HL-60/S4 treated with phorbol 12-myristate 13-acetate at 8.2 ng/mL for 4 days and 3 days (cell line): ENCODE results near the gene CTSD.

Experiments used
- in situ Hi-C: fragments of 300-500 bp; cut with MboI; formaldehyde crosslinking; loops from 2 replicates; pipeline ENCODE4 v1.15.0; 2022; ENCODE audit warnings: low sequenced_read_pairs

The CTSD gene

DNA sequence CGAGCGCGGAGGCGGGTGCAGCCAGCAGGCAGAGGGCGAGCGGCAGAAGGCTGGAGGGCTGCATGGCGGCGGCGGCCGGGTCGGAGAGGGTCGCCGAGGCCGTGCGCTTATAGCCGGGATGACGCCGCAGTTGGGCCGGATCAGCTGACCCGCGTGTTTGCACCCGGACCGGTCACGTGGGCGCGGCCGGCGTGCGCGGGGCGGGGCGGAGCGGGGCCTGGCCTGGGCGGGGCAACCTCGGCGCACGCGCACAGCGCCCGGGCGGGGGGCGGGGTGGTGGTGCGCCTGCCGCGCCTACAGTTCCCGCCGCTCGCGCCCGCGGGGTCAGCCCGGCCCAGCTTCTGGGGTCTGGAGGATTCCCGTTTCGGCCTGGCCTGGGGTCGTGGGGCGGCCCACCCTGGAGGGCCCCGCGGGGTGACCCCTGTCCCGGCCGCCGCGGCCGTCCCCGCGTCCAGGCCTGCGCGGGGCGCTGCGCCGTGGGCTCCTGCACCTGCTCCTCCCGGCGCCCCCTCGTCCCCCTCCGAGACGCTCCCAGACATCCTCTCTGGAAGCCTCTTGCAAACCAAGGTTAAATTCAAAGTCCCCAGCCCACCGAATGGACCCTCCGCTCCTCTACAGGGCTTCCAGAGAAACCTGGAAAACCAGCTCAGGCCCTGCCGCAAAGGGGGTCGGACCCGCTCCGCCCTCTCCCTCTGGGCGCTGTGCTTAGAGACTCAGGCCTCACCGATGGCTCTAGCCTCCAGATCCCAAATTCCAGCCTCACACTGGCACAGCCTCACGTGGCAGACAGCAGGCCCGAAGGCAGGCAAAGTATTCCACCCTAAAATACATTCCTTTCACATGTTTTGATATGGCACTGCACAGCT, at the start of gene CTSD:
Gene CTSD, minus strand, starts transcription at position 132 of the 866 bp plus-strand sequence. Its CDS starts 68 bp downstream, at position 64.
- in situ Hi-C loops = no loop called here

DNA sequence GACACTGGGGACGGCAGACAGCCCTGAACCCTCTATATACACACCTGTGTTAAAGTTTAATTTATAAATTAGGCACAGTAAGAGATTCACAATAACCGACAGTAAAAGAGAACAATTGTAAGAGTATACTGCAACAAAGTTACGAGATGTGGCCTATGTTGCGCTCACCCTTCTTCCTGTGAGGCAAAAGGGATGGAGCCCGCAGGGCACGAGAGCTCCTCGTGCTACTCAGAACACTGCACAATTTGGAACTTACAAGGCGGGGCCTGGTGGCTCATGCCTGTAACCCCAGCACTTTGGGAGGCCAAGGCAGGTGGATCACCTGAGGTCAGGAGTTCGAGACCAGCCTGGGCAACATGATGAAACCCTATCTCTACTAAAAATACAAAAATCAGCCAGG, 49.6 kb upstream of the CTSD start:
- in situ Hi-C loops = loop anchor here (25.0 kb wide), 1 partner anchor 101 kb away; no protein-coding TSS in a partner anchor

DNA sequence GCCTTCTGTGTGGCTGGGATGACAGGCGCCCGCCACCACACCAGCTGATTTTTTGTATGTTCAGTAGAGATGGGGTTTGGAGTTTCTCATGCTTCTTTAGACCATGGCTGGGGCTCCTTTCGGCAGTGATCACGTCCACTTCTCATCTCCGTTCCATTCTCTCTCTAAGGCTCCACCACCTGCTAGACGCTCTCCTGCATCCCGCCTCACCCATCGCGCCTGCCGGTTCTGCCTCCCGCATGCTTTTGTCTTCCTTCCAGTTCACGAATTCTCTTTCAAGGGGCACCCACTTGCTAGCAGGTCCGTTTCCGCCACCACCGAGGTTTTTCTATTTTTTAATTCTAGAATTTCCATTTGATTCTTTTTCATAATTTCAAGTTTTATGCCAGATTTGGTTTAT, 49.1 kb upstream of the CTSD start:
- in situ Hi-C loops = loop anchor here (25.0 kb wide), 1 partner anchor 100 kb away; no protein-coding TSS in a partner anchor

DNA sequence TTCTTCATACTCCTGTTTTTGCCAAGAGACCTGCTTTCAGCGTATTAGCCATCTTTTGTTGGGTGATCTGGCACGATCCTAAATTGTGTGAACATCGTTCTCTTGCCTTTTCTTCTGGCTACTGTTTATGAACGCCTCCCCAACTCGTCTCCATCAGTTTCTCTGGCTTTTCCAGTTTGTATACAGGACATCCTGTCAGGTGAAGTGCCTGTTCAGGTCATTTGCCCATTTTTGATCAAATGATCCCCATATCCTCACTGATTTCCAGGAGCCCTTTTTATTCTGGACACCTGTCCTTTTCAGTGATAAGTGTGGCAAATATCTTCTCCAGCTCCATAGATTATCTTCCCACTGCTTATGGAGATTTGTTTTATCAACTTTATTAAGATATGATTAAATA, 48.5 kb upstream of the CTSD start:
- in situ Hi-C loops = loop anchor here (25.0 kb wide), 1 partner anchor 100 kb away; no protein-coding TSS in a partner anchor

DNA sequence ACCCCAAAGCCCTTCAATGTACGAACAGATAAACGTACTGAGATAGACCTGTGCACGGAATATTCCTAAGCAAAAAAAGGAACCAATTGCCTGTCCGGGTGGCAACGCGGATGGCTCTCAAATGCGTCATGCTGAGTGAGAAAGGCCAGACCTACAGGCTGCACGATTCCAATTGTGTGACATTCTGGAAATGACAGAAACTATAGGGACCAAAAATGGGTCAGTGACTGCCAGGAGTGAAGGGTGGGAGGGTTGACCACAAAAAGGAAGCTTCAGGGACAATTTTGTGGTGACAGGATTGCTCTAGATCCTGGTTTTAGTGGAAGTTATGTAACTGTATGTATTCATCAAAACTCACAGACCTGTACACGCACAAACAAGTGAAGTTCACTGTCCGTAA, 47.0 kb upstream of the CTSD start:
- in situ Hi-C loops = loop anchor here (25.0 kb wide), 1 partner anchor 98 kb away; no protein-coding TSS in a partner anchor

DNA sequence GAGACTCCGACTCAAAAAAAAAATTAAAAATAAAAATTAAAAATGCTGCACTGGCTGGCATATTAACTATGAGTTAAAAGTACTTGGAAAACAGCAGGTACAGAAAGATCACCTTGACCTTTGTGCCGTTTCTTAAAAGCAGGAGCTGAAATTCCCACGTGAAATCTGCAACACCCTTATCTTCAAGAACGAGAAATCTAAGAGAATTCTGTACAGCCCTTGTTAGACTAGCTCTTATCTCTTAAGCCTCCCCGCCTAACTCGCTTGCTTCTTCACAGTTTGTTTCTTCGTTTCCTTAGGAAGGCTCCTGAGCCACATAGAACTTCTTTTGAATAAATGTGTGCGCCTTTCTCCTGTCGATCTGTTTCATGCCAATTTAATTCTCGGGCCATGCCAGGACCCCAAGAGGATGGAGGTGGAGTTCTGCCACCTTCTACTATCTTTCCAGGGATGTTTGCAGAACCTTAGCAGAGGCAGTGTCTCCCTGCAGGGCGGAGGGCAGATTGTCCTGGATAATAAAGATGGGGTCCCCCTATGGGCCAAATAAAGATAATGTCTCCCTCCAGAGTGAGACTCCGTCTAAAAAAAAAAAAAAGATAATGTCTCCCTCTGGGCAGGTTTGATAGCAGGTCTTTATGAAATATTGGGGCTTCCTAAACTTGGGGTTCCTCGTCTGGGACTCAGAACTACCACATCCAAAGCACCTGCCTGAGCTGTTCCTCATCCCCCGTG, 43.7 kb upstream of the CTSD start:
- in situ Hi-C loops = loop anchor here (25.0 kb wide), 1 partner anchor 95 kb away; no protein-coding TSS in a partner anchor

DNA sequence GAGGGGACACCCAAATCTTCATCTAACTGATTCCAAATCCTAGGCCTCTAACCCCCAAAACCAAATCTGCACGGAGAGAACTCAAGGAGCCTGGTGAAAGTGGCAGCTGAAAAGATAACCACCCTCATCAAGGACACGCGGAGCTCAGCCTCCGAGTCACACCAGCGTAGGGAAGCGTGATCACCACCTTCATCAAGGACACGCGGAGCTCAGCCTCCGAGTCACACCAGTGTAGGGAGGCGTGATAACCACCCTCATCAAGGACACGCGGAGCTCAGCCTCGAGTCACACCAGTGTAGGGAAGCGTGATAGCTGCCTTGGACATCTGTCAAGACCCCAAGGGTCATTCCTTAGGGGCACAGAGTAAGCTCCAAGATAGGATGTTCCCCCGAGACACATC, 41.8 kb upstream of the CTSD start:
- in situ Hi-C loops = loop anchor here (25.0 kb wide), 1 partner anchor 93 kb away; no protein-coding TSS in a partner anchor

DNA sequence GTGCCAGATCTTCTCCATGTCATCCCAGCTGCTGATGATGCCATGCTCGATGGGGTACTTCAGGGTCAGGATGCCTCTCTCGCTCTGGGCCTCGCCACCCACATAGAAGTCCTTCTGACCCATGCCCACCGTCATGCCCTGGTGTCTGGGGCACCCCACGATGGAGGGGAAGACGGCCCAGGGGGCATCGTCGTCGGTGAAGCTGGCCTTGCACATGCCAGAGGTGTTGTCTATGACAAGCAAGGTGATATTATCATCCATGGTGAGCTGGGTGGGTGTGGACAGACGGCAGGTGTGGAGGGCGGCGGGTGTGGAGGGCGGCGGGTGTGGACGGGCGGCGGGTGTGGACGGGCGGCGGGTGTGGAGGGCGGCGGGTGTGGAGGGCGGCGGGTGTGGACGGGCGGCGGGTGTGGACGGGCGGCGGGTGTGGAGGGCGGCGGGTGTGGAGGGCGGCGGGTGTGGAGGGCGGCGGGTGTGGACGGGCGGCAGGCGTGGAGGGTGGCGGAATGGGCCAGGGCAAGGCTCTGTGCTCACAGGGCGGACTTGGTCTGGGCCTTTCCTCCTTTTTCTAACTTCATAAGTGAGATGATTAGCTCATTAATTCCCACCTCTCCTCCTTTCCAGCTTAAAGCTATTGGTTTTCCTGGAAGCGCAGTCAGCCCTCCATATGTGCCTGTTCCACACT, 40.2 kb upstream of the CTSD start:
- in situ Hi-C loops = loop anchor here (25.0 kb wide), 1 partner anchor 92 kb away; no protein-coding TSS in a partner anchor

DNA sequence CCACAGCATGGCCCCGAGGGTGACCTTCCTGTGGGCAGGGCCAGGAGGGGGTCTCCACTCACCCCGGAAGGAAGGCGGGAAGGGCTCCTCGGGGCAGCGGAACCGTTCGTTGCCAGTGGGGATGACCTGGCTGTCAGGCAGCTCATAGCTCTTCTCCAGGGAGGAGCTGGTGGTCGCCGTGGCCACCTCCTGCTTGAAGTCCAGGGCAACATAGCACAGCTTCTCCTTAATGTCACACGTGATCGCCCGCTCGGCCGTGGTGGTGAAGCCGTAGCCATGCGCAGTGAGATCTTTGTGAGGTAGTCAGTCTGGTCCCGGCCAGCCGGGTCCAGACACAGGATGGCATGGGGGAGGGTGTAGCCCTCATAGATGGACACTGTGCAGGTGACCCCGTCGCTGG, 39.5 kb upstream of the CTSD start:
- in situ Hi-C loops = loop anchor here (25.0 kb wide), 1 partner anchor 91 kb away; no protein-coding TSS in a partner anchor

DNA sequence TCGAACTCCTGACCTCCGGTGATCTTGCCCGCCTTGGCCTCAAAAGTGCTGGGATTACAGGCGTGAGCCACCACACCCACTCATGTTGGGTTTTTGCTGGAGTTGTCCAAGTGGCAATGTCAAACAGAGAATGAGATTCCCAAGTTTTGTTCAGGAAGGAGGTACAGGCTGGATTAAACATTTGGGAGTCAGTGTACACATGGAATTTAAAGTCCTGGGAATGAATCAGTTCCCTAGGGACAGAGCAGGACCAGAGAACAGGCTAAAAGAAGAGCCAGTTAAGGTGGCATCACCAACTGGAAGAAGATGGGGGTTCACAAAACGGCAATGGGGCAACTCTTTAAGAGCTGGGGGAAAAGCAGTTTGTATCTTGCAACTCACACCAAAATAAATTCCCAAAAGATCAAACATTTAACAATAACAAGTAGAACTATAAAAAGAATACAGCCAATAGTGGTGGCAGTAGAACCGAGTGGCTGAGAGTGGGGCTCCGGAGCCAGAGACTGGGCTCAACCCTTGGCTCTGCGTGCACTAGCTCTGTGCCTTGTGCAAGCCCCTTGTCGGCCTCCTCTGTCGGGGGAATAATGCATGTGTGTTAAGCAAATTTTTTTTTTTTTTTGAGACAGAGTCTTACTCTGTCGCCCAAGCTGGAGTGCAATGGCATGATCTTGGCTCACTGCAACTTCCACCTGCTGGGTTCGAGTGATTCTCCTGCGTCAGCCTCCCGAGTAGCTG, 33.8 kb upstream of the CTSD start:
- in situ Hi-C loops = no loop called here

DNA sequence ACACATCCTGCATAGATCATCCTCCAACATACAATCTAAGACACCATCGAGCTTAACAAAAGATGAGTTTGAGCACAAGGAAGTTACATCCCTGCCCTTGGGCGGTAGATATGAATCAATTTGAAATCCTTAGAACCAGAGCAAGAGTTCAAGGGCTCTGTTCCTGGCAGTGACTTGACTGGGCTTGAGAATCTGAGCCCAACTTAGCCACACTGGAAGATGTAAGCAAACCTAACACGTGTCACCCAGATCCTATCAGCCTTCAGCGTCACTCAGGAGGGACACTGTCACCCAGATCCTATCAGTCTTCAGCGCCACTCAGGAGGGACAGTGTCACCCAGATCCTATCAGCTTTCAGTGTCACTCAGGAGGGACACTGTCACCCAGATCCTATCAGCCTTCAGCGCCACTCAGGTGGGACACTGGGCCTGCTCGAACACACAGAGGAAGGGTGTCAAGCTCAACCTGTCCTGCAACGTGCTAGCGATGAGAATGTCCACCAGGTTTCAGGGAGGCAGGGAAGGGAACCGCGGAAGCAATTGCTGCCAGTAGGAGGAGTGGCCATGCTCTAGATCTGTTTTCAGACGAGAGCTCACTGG, 32.8 kb upstream of the CTSD start:
- in situ Hi-C loops = no loop called here

DNA sequence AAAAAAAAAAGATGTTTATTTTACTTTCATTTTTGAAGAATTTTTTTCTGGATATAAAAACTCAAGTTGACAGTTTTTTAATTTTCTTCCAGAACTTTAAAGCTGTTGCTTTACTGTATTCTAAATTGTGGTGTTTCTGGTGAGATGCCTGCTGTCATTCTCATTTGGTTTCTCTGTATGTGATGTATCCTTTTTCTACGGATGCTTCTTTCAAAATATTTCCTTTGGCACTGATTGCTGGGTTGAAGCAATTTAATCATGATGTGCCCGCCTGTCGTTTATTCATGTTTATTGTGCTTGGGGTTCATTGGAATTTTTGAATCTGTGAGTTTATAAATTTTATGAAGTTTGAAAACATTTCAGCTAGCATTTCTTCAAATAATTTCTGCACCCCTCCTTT, 29.4 kb upstream of the CTSD start:
- in situ Hi-C loops = no loop called here

DNA sequence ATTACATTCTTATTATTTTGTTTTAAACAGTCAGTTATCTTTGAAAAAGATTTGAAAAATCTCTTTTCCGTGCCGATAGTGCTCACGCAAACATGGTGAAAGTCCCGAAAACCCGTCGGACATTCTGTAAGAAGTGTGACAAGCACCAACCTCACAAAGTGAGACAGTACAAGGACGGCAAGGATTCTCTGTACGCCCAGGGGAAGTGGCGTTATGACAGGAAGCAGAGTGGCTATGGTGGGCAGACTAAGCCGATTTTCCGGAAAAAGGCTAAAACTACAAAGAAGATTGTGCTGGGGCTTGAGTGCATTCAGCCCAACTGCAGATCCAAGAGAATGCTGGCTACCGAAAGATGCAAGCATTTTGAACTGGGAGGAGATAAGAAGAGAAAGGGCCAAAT, 28.7 kb upstream of the CTSD start:
- in situ Hi-C loops = no loop called here

DNA sequence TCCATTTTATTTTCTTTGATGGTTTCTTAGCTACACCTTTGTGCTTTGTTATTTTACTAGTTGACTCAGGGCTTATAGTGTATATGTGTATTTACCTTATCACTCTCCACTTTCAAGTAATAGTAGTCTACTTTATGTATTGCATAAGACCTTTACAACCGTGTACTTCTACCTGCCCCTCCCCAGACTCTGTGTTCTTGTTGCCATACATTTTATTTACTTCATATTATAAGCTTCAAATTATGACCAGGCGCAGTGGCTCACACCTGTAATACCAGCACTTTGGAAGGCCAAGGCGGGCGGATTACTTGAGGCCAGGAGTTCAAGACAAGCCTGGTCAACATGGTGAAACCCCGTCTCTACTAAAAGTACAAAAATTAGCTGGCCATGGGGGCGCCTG, 28.2 kb upstream of the CTSD start:
- in situ Hi-C loops = no loop called here

DNA sequence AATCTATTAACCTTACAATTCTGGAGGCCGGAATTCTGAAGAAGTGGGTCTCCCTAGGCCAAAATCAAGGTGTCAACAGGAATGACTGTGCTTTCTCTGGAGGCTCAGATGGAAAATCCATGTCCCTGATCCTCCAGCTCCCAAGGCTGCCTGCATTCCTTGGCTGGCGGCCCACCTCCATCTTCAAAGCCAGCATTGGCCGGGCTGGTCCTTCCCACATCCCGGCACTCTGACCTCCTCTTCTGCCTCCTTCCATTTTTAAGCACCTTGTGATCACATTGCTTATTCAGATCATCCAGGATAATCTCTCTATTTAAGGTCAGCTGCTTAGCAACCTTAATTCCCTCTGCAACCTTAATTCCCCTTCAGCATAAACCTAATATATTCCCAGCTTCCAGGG, 22.7 kb upstream of the CTSD start:
- in situ Hi-C loops = no loop called here

DNA sequence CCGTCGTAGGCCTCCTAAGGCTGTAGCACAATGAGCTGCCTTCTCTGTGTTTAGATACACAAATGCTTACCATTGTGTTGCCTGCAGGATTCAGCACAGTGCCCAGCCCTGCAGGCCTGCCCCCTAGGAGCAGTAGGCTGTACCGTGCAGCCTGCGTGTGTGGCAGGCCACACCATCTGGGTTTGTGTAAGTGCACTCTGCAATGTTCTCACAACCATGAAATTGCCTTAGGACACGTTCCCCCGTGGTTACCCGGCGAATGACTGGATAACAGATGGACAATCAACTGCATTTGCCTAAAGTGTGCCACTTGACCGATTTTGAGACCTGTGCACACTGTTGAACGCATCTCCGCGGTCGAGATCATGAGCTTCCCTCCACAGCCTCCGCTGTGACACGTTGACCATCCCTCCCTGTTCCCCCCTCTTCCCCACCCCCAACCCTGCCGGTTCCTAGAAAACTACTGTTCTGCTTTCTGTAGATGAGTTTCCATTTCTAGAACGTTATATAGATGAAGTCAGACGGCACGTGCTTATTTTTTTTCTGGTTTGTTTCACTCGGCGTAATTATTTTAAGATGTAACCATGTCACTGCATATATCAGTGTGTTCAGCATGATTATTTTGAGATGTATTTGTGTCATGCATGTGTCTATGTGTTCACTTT, 22.2 kb upstream of the CTSD start:
- in situ Hi-C loops = no loop called here

DNA sequence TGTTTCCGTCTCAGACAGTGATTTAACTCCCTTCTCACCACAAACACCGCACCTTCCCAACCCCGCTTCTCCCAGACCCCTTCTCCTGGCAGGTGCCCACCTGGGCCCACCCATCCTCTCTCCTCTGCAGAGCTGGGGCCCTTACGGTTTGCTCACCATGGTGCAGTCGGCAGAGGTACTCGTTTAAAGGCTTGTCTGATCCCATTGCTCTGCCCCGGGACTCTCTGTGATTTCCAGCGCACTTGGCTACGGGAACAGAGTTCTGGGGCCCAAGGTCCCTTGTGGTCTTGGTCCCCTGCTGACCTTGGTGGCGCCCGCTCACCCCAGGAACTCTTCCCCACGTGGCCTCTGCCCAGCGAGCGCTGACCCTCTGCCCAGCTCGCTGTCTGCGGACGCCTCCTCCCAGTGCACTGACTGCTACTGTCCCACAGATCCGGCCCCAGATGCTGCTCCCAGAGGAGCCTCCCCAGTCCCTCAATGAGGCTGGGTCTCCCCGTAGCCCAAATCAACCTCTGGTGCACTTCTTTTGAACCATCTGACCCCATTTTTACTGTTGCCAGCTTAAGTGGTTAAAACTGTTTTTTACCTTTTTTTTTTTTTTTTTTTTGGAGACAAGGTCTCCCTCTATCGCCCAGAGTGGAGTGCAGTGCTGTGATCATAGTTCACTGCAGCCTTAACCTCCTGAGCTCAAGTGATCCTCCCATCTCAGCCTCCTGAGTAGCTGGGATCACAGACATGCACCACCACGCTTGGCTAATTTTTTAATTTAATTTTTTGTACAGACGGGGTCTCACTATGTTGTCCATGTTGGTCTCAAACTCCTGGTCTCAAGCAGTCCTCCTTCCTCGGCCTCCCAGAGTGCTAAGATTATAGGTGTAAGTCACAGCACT, 21.3 kb upstream of the CTSD start:
- in situ Hi-C loops = no loop called here

DNA sequence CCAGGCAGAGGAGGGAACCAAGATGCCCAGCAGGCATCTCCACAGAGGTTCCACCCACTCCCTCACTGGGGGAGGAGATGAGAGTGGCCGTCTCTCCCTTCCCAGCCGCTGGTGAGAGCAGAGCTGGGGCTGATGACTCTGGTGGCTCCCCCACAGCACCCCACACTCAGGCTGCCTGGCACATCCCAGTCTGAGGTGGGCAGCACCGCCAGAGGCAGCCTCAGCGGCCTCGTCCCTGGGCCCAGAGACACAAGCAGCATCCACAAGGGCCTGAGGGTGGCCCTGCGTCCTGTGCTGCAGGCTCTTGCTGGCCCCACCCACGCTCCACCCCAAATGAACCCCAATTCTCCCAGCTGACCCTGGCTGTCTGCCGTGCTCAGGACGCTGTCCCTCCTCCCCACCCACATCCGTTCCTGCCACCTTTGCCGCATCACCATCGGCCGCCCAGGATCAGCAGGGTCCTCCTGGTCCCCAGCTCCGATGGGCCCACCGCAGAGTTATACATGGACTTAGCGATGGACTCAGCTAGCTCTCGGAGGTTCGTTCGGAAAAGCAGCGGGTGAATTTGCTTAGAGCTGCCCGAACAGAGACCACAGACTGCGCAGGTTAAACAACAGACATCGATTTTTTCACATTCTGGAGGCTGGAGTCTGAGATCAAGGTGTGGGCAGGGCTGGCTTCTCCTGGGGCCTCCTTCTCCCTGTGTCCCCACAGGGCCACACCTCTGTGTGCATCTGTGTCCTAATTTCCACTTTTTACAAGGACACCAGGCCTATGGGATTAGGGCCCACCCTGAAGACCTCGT, 20.2 kb upstream of the CTSD start:
- in situ Hi-C loops = no loop called here
